Thyroid gland (tissue), 4 donors: ENCODE data around the gene CHAF1B.

ENCODE experiments used
- POLR2A ChIP-seq, 2 donors: fragments of 450-650 bp; IDR thresholded peaks; one replicate each; pipeline ENCODE4 v1.6.1; 2017; ENCODE audit warnings: antibody characterized with exemption in 2 of 2, mild to moderate bottlenecking in 2 of 2, moderate library complexity in 1 of 2
- TF ChIP-seq, protein P1 (sequence below), 6 experiments: fragments of 200-600 bp in 3 of 6; fragments of 450-650 bp in 3 of 6; sonication (generic) in 3 of 6; IDR thresholded peaks; one replicate each; pipeline ENCODE4 v1.5.1; 2016 to 2019; ENCODE audit warnings: antibody characterized with exemption in 6 of 6, mild to moderate bottlenecking in 2 of 6, inconsistent platforms in 1 of 6, moderate library complexity in 1 of 6

DNA sequence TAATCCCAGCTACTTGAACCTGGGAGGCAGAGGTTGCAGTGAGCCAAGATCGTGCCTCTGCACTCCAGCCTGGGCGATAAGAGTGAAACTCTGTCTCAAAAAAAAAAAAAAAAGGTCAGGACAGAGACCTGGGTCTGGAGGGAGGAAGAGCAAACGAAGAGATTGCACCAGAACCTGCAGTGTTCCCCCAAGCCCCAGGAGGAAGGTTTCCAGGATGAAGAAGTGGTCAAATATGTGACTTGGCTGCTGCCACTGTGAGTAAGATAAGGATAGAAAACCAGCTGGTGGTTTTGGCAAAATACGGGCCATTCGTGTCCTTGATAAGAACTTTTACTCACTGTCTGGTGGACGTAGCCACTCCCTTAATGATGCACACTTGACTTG lies 52.5 kb downstream of the CHAF1B start:
- TF ChIP-seq, protein P1, sequence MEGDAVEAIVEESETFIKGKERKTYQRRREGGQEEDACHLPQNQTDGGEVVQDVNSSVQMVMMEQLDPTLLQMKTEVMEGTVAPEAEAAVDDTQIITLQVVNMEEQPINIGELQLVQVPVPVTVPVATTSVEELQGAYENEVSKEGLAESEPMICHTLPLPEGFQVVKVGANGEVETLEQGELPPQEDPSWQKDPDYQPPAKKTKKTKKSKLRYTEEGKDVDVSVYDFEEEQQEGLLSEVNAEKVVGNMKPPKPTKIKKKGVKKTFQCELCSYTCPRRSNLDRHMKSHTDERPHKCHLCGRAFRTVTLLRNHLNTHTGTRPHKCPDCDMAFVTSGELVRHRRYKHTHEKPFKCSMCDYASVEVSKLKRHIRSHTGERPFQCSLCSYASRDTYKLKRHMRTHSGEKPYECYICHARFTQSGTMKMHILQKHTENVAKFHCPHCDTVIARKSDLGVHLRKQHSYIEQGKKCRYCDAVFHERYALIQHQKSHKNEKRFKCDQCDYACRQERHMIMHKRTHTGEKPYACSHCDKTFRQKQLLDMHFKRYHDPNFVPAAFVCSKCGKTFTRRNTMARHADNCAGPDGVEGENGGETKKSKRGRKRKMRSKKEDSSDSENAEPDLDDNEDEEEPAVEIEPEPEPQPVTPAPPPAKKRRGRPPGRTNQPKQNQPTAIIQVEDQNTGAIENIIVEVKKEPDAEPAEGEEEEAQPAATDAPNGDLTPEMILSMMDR (IDR thresholded peaks at IDR 0.05): no peak
- TF ChIP-seq POLR2A (IDR thresholded peaks at IDR 0.05): no peak
